GM18909 (cell line): ENCODE results near the gene SNX2.
"Not testable (repeated sequence)": the region's sequence is repeated elsewhere in the genome, so short reads cannot be mapped to it uniquely, and the experiment has no call there.

Experiments
- ATAC-seq: cut with Tn5 transposase; IDR thresholded peaks from one replicate; pipeline ENCODE4 v1.9.1; 2021; ENCODE audit warnings: mild to moderate bottlenecking; ENCODE audit not compliant: unreplicated experiment, poor library complexity

SNX2 gene

GRCh38 chr5:122774861-122775549, at the start of gene SNX2:
TSS of gene SNX2 (plus strand) at chr5:122775080. CDS start at chr5:122775104, 24 bp downstream.
- peak; percentile 89 for ATAC-seq

- ATAC-seq, result peak; percentile 54
Measured at GRCh38 chr5:122727112-122727541, 47.8 kb upstream of the SNX2 start.

- ATAC-seq, result no peak
Measured at GRCh38 chr5:122730037-122730436, 44.8 kb upstream of the SNX2 start.

- no peak for ATAC-seq
Measured at GRCh38 chr5:122730456-122730855, 44.4 kb upstream of the SNX2 start.

GRCh38 chr5:122736086-122736845, 38.6 kb upstream of the SNX2 start:
- peak; percentile 85 for ATAC-seq

- ATAC-seq, result no peak
Measured at GRCh38 chr5:122738088-122738487, 36.8 kb upstream of the SNX2 start.

- ATAC-seq, result no peak
Measured at GRCh38 chr5:122741681-122742080, 33.2 kb upstream of the SNX2 start.

GRCh38 chr5:122743261-122743660, 31.6 kb upstream of the SNX2 start:
- ATAC-seq, result no peak

GRCh38 chr5:122745597-122745996, 29.3 kb upstream of the SNX2 start:
- ATAC-seq, result no peak

GRCh38 chr5:122749886-122750285, 25.0 kb upstream of the SNX2 start:
- no peak for ATAC-seq

- no peak for ATAC-seq
Measured at GRCh38 chr5:122751293-122751782, 23.5 kb upstream of the SNX2 start.

GRCh38 chr5:122753500-122753899, 21.4 kb upstream of the SNX2 start:
- no peak for ATAC-seq

GRCh38 chr5:122755783-122756182, 19.1 kb upstream of the SNX2 start:
- ATAC-seq, result no peak

GRCh38 chr5:122756264-122756911, 18.5 kb upstream of the SNX2 start:
- peak; percentile 76 for ATAC-seq

- ATAC-seq, result peak; percentile 65
Measured at GRCh38 chr5:122757285-122757684, 17.6 kb upstream of the SNX2 start.

- ATAC-seq, result no peak
Measured at GRCh38 chr5:122759241-122760070, 15.4 kb upstream of the SNX2 start.

GRCh38 chr5:122760236-122760635, 14.6 kb upstream of the SNX2 start:
- ATAC-seq, result no peak

GRCh38 chr5:122761115-122761514, 13.8 kb upstream of the SNX2 start:
- ATAC-seq, result no peak

GRCh38 chr5:122761896-122762295, 13.0 kb upstream of the SNX2 start:
- ATAC-seq, result not testable (repeated sequence)

- ATAC-seq, result no peak
Measured at GRCh38 chr5:122766130-122766529, 8.8 kb upstream of the SNX2 start.
